Measurements from ENCODE around the gene SRRM4.

The SRRM4 gene

DNA sequence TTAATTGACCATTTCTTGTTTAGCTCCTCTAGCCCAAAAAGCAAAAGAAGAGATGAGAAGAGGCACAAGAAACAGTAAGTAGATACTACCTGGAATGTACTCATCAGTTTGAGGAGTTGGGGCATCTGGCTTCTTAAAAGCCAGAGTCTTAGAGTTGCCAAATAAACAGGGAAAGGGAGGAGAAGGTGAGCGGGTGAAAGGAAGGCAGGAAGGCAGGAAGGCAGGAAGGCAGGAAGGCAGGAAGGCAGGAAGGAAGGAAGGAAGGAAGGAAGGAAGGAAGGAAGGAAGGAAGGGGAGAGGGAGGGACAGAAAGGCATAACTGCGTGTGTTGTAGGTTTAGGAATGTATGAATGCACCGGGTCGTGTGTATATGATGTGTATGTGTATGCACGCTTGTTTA, 140.7 kb downstream of the SRRM4 start:
- DNase-seq (ENCODE audit: low read depth), result no peak

- DNase-seq (ENCODE audit: low read depth), result no peak
Measured at GRCh38 chr12:119122751-119123150, 141.4 kb downstream of the SRRM4 start.

DNA sequence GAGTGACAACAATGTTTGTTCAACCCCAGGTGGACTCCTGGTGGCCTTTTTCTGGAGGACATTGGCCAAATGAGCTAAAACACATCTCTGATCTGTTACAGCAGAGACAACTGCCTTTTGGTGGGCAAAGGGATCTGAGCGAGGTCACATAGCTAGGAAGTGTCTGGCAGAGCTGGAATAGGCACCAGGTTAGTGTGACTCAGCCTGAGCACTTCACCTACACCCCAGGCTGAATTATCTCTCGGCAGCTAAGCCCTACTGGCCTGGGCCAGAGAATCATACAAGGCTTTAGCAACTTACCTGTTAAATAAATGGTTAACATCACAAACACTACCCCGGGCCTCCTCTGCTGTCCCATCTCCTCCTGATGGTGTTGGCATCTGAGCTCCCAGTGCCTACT, 147.2 kb downstream of the SRRM4 start:
- no peak for DNase-seq (ENCODE audit: low read depth)

GRCh38 chr12:119129827-119130434, 148.6 kb downstream of the SRRM4 start:
- DNase-seq (ENCODE audit: low read depth), result no peak

- DNase-seq (ENCODE audit: low read depth), result no peak
Measured at GRCh38 chr12:119130523-119130922, 149.2 kb downstream of the SRRM4 start.

DNA sequence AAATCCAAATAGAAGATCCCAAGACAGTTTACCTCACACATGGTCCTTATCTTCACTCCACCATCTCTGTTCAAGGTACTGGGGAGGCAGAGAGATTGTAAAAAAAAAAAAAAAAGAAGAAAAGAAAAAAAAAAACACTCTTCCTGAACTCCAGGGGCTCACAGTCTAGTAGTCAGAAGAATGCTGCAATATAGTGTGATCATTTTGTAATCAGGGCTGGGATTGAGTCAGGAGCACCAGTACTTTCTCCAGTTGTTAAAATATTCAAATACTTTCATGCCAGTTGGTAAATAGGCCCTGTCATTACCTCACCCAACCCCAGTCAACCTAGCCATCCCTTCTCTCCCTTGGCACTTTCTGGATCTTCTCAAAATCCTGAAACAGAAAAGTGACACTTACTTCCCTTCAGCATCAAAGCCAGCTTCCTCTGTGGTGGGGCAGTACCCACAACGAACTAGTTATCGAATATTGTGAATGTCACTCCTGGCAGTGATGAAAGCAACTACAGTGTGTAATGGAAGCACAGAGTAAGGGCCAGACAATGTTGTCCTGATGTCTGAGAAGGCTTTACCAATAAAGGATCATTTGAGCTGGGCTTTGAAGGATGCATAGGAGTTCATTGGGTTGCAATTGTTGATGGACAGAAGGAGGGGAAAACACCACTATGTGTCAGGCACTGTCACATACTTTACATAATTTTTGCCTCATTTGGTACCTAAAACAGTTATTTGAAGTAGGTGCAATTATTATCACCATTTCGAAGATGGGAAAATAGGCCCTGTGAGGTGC, 153.1 kb downstream of the SRRM4 start:
- no peak for DNase-seq (ENCODE audit: low read depth)

DNA sequence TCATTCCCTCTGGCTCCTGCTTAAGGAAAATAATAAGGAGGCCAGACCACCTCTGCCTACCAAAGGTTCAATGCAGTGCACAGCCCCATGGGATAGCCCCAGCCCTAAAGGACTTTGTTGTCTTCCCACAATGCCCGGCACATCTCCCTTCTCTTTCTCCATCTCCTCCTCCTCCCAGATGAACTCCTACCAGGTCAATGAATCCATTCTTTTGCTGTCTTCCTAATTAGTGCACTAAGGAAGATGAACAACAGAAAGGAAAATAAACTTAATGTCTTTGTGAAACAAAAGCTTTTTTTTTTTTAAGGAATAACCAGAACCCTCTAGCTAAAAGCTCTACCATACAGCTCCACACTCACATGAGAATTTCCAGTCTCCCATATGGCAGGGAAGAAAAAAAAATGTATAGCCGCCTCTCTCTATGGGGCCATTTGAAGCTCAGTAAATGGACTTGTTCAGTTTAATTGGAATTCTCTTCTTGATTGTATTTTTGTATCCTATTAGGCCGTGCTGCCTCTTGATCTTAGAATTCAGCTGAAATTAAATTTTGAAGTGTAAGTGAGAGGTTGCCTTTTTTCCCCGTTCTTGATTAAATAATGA, 155.6 kb downstream of the SRRM4 start:
- DNase-seq (ENCODE audit: low read depth), result no peak

- DNase-seq (ENCODE audit: low read depth), result no peak
Measured at GRCh38 chr12:119139448-119139847, 158.1 kb downstream of the SRRM4 start.

GRCh38 chr12:119145367-119145766, 164.0 kb downstream of the SRRM4 start:
- no peak for DNase-seq (ENCODE audit: low read depth)

GRCh38 chr12:119147847-119148448, 166.6 kb downstream of the SRRM4 start:
- DNase-seq (ENCODE audit: low read depth), result no peak

DNA sequence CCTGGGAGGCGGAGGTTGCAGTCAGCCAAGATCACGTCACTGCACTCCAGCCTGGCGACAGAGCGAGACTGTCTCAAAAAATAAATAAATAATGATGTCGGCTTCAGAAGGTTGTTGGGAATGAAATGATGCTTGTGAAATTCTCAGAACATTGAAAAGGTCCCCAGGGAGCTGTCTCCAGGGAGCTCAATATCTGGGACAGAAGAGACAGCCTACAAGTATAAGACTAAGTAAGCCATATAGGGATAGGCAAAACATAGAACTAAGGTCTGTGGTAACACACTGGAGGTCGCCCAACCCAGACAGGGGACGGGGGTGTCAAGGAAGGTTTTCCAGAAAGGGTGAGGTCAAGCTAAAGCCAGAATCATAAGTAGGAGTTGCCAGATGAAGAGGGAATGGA, 167.9 kb downstream of the SRRM4 start:
- DNase-seq (ENCODE audit: low read depth), result no peak

DNA sequence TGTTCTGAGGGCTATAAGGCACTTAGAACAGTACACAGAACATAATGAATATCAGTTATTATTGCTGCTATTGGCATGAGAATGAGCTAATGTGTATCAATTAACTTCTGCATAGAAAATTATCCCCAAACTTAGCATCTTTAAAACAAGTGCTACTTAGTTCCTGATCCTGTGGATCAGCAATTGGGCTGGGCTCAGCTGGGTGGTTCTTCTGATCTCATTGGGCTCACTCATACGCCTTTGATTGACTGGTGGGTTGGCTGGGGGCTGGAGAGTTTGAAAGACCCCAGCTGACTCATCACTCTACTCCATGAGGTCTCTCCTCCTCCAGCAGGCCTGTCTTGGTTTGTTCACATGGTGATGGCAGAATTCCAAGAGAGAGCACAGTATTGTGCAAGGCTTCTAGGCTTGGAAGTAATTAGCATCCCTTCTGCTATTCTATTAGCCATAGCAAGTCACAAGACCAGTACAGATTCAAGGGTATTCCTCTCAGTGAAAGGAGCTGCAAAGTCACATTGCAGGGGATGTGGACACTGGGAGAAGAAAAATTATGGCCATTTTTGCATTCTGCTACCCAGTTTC, 170.2 kb downstream of the SRRM4 start:
- DNase-seq (ENCODE audit: low read depth), result no peak

DNA sequence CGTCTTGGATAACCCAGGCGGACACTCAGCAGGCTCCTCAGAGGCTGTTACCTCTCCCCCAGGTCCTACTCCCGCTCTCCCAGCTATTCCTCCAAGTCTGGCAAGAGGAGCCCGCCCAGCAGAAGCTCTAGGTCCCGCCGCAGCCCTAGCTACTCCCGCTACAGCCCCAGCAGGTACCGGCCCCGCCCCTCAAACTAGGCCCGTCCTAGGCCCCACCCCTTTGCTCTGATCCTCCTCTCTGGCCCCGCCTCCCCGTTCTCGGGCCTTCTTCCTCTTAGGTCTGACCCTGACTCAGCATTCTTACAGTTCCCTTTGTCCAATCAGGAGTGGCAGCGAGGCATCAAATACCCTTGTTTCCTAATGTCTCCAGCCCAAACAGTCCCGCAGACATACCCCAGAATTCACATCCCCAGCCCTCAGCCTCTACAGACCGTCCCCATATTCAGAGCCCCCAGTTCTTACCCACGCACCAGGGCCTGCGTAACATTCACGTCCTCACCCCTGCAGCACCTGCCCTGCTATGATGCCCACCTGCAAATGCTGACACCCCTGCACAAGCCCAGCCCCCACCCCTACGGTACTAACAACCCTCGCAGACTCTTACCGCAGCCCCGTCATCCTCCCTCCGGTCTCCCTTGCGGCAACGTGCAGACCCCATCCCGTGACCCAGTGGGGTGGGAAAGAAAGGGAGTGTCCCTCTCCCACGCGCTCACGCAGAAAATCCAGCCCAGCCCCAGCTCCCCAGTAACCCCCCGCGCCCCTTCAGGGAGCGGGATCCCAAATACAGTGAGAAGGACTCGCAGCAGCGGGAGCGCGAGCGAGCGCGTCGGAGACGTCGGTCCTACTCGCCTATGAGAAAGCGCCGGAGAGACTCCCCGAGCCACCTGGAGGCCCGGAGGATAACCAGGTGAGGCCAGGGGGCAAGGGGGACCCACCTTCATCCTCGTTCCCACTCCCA, 172.4 kb downstream of the SRRM4 start:
- DNase-seq (ENCODE audit: low read depth), result no peak

DNA sequence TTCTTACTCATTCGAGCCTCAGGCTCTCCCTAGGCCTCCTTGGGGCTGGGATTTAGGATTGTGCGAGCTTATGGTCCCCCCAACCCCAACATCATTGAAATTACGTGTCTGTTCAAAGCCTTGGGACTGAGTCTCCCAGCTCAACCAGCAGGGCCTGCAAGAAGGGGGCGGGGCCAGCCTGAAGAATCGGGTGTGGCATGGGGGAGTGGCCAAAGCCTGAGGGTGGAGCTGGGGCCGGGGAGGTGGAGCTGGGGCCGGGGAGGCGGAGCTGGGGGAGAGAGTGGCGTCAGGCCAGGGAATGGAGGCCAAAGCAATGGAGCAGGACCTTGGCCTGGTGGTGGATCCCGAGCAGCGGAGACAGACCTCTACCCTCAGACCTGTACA, 173.1 kb downstream of the SRRM4 start:
- no peak for DNase-seq (ENCODE audit: low read depth)

DNA sequence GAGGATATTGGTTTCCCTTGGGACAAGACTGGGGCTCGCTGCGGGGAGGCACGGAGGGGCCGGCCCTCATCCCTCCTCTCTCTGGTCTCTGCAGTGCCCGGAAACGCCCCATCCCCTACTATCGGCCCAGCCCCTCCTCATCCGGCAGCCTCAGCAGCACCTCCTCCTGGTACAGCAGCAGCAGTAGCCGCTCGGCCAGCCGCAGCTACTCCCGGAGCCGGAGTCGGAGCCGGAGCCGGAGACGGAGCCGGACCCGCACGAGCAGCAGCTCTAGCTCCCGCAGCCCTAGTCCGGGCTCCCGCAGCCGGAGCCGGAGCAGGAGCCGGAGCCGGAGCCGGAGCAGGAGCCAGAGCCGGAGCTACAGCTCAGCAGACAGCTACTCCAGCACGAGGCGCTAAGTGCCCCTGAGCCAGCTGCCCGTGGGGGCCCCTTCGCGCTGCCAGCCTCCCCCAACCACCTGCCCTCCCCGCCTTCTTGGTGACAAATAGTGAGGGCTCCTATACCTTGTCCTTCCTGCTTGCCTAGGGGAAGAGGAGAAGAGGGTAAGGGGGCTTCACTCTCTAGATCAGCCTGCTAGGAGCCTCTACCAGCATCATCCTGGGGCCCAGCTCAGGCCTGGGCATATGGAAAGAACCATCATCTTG, 175.2 kb downstream of the SRRM4 start:
- no peak for DNase-seq (ENCODE audit: low read depth)

- no peak for DNase-seq (ENCODE audit: low read depth)
Measured at GRCh38 chr12:119157528-119157927, 176.2 kb downstream of the SRRM4 start.

DNA sequence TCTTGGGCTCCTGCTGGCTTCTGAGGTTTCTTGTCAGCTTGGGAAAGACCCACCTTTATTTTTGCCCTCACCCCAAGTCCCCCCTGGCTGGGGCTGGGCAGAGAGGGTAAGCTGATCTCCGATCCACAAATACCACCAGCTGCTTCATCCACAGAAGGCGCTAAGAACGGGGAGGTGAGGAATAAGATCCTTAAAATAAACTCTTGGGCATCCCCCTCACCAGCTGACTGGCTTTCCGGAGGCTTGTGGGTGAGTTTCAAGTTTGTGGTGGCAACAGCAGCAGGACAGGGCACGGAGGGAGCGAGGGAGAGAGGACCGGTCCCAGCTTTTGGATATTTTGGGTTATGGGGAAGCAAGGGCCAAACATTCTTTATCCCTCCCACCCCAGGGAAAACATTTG, 176.6 kb downstream of the SRRM4 start:
- no peak for DNase-seq (ENCODE audit: low read depth)

DNA sequence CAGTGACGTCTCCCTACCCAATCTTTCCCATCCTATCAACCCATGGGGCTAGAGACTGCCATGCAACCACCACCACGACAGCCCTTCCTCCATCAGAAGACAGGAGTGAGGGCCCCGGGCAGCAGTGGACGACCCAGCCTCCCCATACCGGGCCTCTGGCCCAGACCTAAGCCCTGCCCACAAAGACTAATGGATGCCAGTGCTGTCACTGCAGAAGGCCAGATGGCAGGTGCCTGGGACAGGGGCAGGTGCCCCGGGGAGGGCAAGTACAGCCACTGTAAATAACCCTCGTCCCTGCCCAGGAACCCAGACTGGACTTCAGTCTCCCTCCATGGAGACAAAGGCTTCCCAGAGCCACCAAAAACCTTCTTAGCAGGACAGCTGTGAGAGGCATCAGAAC, 177.1 kb downstream of the SRRM4 start:
- no peak for DNase-seq (ENCODE audit: low read depth)

DNA sequence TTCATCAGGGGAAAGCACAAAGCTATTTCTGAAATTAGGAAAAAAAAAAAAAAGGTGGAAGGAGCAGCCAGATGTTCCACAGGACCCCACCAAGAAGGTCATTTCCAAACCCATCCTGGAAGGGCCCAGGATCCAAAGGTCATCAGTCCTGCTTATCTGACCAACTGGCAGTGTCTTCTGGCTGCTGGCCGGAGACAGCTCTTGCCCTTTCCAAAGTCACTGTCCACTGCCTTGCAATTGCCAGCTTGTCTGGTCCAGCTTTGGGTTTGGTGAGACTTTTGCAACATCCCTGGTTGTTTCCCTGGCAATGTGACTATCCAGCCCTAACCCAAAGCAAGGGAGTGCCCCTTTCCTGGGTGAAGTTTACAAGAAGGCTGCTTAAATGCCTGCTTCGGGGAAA, 178.5 kb downstream of the SRRM4 start:
- no peak for DNase-seq (ENCODE audit: low read depth)

- DNase-seq (ENCODE audit: low read depth), result no peak
Measured at GRCh38 chr12:119167902-119168301, 186.6 kb downstream of the SRRM4 start.

GRCh38 chr12:119168721-119169120, 187.4 kb downstream of the SRRM4 start:
- DNase-seq (ENCODE audit: low read depth), result no peak

Data from activated T-helper 1 cell treated with Interleukin-2 at 50 U/mL for 16 hours (primary cell).